Ishikawa (cell line): Measurements from ENCODE around the gene SLC35D2.

Experiments
- CREB1 ChIP-seq: IDR thresholded peaks from 2 replicates; pipeline ENCODE4 v1.6.1; 2012; ENCODE audit warnings: low read depth
- EP300 ChIP-seq: IDR thresholded peaks from 2 replicates; pipeline ENCODE4 v1.6.1; 2012; ENCODE audit warnings: borderline replicate concordance
- RAD21 ChIP-seq: IDR thresholded peaks from 2 replicates; pipeline ENCODE4 v1.6.1; 2012; ENCODE audit warnings: low read depth
- REST ChIP-seq: IDR thresholded peaks from 2 replicates; pipeline ENCODE4 v1.6.1; 2012; ENCODE audit warnings: low read depth, mild to moderate bottlenecking
- TEAD4 ChIP-seq: IDR thresholded peaks from 2 replicates; pipeline ENCODE4 v1.6.1; 2012
- YY1 ChIP-seq: IDR thresholded peaks from 2 replicates; pipeline ENCODE4 v1.6.1; 2012; ENCODE audit warnings: low read depth

GRCh38 chr9:96293498-96294158, 89.9 kb downstream of the SLC35D2 start:
- TF ChIP-seq RAD21 (no peak), REST (no peak), EP300 (no peak), TEAD4 (no peak), YY1 (no peak), CREB1 (no peak)
